Measurements from ENCODE around the gene CMPK1.
A peak's percentile ranks its signal among the peaks of the same experiment; 100 is the strongest.

CMPK1 gene

DNA sequence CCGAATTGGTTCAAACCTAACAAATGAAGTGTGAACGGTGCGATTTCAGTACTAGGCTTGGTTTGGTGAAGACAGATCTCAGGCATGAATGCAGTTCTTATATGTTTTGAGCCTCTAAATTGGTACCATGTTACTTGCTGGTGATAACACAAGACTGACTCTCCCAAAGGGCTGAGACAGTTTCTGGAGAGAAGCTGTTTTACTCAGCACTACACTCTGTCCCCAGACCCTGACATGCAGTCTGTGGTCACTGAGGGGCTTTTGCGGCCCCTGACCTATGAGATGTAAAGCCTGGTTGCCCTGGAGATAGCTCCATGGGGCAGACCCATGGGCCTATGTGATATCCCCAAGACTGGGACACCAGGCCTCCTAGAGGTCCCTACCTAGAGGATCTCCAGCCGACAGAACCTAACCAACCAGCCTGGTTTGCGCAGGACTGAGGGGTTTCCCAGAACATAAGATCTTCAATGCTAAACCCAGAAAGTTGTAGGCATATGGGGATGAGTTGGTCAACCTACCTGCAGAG lies 63.1 kb downstream of the CMPK1 start:
- no peak for DNase-seq (ENCODE audit: low read depth)

DNA sequence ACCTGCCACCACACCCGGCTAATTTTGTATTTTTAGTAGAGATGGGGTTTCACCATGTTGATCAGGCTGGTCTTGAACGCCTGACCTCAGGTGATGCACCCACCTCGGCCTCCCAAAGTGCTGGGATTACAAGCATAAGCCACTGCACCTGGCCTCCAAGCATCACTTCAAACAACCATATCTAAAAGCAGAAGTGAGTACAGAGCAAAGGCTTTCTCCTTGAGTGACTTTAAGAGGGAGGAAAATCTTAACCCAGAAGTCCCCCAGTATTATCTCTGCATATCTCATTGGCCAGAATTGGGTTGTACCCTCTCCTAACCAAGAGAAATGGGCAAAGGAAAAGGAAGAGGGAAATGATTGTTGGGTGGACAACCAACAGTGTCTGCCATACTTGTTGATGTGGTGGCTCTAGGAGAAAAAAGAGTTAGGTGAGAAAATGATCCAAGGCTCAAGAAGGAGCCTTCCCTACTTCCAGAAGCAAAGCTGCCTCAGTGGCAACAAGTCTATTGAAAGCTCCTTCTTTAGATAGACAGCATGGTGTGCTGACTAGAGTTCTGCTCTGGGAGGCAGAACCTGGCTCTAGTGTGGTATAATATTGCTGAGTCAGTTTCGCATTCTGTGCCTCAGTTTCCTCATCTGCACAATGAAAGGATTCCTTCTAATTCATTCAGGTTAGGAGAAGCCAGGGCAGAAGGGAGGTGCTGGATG lies 65.7 kb downstream of the CMPK1 start:
- DNase-seq (ENCODE audit: low read depth) = no peak

DNA sequence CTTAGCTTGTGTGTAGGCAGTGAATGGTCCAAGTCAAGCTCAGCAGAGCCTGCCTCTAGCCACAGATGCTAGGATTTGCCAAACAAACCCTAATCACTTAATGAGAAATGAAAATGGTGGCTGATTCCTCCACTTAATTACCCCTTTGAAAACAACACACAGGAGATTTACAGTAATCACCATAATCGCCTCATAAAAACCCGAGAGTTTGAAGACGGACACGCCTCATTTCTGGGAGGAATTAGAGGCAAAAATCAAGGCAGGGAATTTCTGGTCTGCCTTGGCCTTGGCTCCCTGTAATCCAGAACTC lies 66.2 kb downstream of the CMPK1 start:
- no peak for DNase-seq (ENCODE audit: low read depth)

DNA sequence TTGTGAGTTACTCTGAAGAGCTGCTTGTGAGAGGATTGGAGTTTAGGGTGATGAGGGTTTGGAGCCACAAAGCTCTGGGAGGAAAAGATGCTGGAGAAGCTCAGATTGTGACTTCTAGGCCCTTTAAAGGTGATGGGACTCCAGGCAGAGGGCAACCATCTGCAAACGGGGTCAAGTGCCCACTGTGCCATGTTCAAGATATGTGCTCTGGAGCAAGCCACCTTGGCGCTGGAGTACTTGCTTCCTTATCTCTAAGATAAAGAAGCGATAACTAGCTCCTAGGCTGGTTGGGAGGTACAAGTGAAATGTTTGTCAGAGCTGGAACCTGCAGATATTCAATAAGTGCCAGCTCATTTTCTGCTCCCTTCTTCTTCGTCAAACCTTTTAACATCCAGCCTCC lies 68.2 kb downstream of the CMPK1 start:
- no peak for DNase-seq (ENCODE audit: low read depth)

DNA sequence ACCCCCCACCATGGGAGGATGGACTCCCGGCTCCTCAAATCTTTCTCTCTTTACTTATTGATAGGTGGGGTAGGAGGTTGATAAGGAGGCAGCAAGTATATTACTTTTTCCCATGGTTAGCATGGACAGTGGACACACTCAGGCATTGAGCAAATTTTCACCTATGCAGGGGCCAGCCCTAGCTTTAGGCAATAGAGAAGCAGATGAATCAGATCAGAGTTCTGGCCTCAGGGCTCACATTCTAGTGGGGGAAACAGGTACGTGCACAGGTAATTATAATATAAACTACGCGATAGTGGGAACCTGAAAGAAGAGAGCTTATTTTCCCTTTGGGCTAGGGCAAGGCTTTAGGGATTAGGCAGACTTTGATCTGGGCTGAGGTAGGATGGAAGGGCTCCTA lies 69.0 kb downstream of the CMPK1 start:
- no peak for DNase-seq (ENCODE audit: low read depth)

DNA sequence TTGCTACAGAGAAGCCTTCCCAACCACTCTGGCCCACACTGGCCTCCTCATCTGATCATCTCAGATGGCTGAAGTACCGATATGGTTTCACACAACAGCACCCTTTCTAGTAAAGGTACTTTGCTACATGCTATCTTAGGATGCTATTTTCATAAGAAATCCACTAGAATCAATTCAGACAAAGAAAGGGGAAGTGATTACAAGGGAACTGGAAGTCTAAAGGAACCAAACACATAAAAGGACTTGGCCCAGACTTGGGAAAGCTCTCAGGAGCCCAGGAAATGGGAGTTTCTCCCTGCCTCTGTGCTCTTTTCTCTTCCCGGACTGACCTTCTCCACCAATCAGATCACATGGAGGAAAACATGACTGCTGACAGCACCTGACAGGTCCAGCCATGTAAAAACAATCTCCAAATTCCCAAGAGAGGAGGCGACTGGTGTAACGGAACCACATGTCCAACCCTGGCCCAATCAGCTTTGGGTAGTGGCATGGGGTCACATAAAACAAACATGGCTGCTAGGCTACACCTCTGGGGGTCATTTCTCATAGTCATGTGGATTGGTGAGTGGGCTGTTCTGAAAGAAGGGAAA lies 69.8 kb downstream of the CMPK1 start:
- no peak for DNase-seq (ENCODE audit: low read depth)

DNA sequence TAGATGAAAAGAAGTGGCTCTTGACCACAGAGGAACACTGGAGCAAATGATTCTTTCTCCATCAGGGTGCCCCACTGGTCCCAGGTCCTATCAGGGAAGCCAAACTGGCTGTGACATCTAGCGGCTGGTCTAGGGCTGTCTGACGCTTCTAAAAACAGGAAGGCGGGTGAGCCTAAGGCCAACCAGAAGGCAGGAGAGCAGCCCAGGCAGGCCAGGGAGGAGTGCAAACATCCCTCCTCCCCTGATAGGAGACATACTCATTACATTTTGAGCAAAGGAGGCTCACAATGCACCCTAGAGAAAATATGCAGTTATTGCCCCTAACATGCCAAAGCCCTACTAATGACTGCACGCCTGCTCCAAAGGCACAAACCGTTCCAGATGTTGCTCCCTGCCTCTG lies 72.1 kb downstream of the CMPK1 start:
- no peak for DNase-seq (ENCODE audit: low read depth)

DNA sequence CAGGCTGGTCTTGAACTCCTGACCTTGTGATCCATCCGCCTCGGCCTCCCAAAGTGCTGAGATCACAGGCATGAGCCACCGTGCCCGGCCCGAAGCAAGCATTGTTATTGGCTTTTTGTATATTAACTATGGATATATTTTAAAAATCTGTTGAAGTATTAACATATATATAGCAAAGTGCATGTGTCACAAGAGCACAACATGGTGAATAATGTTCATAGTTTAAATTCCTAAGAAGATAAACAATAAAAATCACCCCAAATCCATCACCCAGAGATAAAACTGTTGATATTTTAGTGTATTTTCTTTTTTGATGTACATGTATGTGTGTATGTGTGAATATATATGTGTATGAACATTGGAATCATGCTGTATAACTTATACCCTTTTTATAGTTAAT lies 73.4 kb downstream of the CMPK1 start:
- no peak for DNase-seq (ENCODE audit: low read depth)

DNA sequence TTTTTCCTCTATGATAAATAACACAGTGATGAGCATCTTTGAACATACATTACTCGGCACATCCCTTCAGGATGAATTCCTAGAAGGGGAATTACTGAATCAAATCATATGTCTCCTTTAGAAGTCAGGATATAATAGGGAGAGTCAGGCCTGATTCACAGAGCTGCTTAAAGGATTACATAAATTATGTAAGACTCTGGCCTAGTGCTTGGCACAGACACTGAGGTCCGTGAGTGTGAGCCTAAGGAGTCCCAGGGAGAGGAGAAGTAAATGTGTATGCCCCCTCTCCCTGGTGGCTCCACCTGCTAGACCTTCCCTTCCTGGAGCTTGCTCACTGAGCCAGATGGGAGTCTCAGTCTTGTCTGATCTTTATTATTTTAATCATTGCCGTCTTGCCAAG lies 73.9 kb downstream of the CMPK1 start:
- DNase-seq (ENCODE audit: low read depth) = no peak

DNA sequence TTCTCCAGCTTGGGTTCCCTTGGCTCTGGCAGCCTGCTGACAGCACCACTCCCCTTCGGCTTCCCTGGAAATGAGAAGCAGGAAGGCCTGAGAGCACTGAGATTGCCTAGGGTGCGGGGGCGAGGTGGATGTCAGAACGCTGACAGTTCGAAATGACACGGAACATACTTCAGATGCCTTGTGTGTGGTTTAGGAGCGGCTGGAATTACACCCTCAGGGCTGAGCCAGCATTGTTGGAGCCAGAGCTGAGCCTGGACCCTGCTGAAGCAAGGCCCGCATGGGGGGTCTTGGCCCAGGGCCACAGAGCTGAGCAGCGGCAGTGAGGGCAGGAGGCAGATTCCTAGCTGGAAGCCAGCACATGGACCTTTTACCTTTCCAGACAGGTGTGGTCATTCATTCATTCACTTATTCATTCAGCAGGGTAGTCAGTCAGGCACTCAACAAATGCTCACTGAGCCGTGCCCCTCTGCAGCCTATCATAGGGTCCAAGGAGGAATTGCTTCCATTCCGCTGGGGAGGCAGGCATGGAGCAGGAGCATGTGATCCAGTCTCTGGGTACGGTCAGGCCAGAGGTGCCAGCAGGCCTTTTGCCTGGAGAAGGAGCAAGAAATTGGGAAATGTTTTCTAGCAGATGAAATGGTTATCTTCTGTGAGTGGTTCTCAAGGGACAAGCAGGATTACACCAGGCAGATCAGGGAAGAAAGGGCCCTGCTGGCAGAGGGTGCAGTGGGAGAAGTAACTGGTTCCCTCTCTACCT lies 75.9 kb downstream of the CMPK1 start:
- peak; percentile 57 for DNase-seq (ENCODE audit: low read depth)

DNA sequence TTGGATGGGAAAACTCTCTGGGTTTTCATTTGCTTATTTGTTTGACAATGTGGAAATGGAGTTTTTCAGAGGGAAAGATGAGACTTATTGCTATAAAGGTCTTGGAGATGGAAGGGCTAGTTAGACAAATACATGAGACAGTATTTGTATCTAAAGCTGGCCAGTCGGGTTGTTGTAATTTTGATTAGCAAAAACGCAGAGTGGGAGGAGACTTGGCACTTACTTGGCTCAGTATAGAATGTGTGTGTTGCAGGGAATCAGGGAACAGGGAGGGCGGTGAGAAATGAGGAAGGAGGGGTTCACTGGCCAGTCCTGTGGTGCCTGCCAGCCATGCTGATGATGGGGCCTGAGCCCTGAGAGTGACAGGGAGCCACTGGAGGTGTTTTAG lies 76.5 kb downstream of the CMPK1 start:
- no peak for DNase-seq (ENCODE audit: low read depth)

DNA sequence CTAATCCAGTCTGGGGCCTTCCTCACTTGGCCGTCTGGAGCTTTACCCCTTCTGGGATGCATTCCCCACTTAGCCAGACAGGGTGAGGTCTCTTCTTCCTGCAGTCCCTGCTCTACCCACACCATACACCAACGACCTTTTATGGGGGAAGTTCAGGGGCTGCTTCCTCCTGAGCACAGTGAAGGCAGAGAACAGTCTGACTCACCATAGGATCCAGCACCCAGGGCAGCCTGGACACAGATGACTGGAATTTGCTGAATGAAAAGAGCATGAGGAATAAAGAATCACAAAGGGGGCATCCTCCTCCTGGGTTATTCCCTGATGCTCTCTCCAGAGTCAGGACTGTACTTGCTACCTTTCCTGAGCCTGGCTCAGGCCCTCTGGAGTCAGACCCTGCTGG lies 77.8 kb downstream of the CMPK1 start:
- DNase-seq (ENCODE audit: low read depth) = no peak

DNA sequence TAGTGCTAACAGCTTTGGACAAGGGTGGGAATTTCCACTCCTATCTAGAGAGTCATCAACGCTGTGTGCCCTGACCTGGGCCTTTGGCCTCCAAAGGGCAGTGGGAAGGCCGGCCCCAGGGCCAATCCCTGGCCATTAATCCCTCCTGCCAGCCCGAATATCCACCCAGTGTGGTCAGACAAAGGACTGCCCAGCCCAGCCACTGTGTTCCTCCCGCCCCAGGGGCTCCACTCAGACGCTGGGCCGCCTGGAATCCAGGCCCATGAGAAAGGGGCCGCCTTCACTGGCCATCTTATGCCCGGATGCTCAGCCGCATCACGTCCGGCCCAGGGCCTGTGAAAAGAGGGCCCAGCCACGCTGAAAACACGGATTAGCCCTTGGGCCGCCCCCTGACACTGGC lies 78.8 kb downstream of the CMPK1 start:
- DNase-seq (ENCODE audit: low read depth) = no peak

DNA sequence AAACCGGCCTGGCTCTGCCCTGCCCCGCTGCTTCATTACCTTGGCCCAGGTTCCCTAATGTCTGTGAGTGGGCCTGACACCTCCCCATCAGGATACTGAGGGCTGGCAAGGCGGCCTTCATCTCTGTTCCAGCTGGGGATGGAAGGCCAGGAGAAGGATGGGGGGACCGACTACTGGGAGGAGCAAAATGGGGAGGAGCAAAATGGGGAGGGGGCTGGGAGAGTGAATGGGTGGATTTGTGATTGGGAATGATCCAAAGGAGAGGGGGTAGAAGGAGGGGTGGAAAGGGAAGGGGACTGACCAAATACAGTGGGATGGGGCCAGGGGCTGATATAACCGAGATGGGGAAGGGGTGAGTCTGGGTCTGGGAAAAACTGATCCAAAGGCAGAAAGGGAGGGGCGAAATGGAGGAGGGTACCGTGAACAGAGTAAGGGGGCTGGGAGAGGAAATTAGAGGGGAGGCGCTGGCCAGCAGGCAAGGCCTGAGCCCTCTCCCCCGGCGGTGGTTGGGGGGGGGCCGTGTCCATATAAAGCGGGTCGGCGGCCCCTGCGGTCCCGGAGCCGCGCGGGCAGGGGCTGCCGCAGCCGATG lies 82.2 kb downstream of the CMPK1 start, which contains the start of gene FOXE3:
FOXE3 (plus strand) TSS at position 558 of the 591 bp plus-strand sequence; CDS start at position 589, 31 bp downstream.
- no peak for DNase-seq (ENCODE audit: low read depth)

DNA sequence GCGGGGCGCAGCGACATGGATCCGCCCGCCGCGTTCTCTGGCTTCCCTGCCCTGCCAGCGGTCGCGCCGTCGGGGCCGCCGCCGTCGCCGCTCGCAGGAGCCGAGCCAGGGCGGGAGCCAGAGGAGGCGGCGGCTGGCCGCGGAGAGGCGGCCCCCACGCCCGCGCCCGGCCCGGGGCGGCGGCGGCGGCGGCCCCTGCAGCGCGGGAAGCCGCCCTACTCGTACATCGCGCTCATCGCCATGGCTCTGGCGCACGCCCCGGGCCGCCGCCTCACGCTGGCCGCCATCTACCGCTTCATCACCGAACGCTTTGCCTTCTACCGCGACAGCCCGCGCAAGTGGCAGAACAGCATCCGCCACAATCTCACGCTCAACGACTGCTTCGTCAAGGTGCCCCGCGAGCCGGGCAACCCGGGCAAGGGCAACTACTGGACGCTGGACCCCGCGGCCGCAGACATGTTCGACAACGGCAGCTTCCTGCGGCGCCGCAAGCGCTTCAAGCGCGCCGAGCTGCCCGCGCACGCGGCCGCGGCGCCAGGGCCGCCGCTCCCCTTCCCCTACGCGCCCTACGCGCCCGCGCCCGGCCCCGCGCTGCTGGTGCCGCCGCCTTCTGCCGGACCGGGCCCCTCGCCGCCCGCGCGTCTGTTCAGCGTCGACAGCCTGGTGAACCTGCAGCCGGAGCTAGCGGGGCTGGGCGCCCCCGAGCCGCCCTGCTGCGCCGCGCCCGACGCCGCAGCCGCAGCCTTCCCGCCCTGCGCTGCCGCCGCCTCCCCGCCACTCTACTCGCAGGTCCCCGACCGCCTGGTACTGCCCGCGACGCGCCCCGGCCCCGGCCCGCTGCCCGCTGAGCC lies 83.0 kb downstream of the CMPK1 start:
- DNase-seq (ENCODE audit: low read depth) = no peak

DNA sequence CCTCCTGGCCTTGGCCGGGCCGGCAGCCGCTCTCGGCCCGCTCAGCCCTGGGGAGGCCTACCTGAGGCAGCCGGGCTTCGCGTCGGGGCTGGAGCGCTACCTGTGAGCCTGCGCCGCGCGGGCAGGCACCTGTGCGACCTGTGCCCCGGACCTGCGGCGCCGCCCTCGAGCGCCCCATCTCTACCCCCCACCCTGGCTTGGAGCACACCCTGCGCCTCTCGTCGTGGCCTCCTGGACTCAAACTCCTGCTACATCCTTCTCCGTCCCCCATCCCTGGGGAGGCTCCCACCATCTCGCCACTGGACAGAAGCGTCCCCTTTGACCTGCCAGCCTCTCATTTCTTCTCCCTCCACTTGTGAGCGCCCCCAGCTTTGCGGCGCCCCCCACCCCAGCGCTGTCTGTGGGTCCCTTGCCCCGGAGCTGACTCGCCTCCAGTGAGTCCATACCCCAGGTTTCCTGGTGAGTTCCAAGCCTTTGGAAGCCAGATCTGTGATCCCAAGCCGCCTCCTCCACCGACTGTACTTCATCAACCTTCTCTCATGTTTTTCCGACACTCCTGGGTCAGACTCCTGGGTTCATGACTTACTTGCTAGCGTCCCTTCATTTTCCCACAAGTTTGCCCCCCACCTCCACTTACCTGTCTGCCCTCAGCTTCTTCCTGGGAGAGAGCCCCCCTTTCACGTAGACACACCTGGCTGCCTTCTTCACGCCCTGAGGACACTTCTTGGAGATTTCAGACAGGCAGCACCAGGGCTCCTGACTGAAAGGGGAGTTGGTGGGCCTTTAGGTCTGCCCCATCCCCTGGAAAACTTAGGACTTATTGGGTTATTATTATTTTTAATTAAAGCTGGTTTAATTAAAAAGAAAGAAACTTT lies 83.8 kb downstream of the CMPK1 start:
- DNase-seq (ENCODE audit: low read depth) = no peak

DNA sequence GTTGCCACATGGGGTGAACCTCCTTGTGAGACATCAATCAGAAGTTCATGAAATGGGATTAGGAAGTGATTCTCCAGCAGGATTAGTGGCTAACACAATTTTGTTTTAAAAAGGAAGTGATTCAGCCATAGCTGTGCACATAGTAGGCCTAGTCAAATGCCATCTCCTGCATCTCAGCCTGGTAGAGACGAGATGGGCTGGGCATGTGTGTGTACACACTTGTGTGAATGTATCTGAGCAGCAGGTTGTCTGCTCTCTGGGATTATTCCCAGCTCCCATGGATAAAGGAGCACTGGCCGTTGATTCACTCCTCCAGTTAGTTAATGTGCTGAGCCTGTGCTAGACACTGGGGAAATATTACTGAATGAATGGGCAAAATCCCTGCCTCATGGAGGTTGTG lies 84.5 kb downstream of the CMPK1 start:
- DNase-seq (ENCODE audit: low read depth) = no peak

DNA sequence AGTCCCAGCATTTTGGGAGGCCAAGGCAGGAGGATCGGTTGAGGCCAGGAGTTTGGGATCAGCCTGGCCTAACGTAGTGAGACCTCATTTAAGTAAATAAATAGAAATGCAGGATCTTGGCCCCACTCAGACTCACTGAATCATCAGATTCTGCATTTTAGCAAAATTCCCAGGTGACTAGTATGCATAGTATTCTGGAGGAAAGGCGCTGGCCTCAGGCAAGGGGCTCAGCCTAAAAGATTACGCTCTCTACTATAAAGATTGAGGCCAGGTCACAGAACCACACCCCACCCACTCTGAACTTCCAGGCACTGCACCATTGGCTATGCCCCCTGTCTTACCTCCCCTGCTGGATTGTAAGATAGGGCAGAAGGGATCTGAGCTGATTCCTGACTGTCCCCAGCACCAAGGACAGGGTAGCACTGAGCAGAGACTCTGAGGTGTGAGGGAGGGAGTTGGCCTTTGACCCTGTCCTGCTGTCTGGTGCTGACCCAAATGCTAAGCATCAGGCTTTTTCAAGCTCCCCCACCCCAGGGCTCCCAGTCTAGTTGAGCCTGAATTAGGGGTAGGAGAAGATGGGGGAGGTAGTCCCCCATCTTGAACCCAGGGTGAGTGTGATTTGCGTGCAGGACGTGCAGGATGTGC lies 85.2 kb downstream of the CMPK1 start:
- no peak for DNase-seq (ENCODE audit: low read depth)

DNA sequence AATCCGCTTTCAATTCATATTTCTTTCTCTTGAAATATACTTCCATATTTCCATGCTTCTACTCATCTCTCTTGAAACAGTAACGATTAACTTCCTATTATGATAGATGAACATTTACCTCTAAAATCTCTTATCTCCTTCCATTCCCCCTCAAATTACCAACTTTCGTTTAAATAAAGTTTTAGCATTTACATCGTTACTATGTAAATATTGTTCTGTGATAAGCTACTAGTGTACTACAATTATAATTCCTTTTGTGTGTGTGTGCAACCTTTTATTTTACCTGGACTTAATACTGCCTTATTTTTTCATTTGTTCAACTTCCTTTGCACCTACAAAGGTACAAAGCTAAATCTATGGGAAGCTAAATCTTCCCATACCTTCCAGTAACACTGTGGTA lies 87.0 kb downstream of the CMPK1 start:
- no peak for DNase-seq (ENCODE audit: low read depth)

DNA sequence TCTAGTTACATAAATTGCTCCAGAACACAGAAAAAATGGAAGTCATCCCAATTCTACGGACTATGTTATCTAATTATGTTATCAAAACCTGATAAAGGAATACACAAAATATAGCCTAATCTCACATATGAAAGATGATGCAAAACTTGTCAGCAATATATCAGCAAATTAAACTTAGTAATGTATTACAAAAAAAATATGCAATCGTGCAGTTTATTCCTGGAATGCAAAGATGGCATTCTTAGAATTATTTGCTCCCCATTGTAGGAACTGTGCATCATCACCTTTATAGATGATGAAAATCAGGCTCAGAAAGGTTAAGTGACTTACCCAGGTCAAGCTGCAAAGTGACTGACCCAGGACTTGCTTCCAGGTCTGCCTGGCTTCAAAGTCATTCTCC lies 90.3 kb downstream of the CMPK1 start:
- no peak for DNase-seq (ENCODE audit: low read depth)
